GM23248 (cell line): Measurements from ENCODE around the gene LMO1.

Experiments
- EZH2 ChIP-seq: fragments of 200-600 bp; sonication (generic); IDR thresholded peaks from 2 replicates; pipeline ENCODE4 v1.6.1; 2018; ENCODE audit warnings: antibody characterized with exemption, mild to moderate bottlenecking; ENCODE audit not compliant: insufficient read depth, poor library complexity, severe bottlenecking
- EZH2phosphoT487 ChIP-seq: fragments of 200-600 bp; sonication (generic); IDR thresholded peaks from 2 replicates; pipeline ENCODE4 v1.6.1; 2018; ENCODE audit warnings: antibody characterized with exemption, moderate library complexity, mild to moderate bottlenecking, low read depth; ENCODE audit not compliant: insufficient read depth

DNA sequence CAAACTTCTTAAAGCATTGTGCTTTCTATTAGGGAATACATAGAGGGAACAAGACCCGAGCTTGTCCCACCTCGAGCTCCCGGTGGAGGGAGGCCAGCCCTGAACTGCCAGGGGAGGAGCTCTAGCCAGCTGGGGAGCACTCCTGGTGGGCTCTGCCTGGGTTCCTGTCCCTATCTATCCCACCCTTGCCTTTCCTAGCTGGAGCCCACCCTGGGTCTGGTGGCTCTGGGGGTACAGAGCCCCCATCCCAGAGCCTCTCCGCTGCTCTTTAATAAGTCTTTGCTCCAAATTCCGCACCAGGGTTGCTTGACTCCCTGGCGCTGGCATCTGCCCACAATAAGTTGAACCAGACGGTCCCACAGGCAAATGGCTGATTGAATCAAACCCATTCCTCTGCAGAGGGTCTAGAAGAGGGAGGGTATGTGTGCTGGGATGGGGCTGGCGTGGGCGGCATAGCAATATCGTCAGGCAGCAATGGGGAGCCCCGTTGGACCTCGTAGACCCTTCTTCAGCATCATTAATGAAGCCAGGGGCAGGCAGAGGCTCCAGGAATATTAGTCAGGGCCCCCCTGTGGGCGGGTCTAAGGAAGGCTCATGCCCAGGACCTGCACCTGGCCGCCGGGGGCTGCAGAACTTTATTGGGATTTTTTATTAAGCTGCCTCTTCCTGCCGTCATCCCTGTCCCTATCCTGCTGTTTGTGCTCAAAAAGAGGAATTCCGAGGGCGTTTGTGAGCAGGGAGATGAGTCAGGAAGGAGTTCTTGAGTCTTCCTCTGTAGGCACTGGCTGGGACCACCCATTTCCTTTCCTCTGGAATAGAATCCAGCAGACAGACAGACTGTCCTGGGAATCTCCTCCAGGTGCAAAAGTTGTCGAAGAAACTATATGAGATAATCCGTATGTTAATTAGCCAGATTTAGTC, 56.3 kb downstream of the LMO1 start:
- no peak for TF ChIP-seq EZH2
- TF ChIP-seq EZH2phosphoT487, result no peak
